GM04504 (cell line): ENCODE results near the gene DENND1A.
A peak's percentile ranks its signal among the peaks of the same experiment; 100 is the strongest.
"Not testable (repeated sequence)": the region's sequence is repeated elsewhere in the genome, so short reads cannot be mapped to it uniquely, and the experiment has no call there.

Source experiments
- DNase-seq: peaks from one replicate; pipeline ENCODE4 v3.0.0-alpha.2; 2012; ENCODE audit warnings: low read depth

The DENND1A gene

DNA sequence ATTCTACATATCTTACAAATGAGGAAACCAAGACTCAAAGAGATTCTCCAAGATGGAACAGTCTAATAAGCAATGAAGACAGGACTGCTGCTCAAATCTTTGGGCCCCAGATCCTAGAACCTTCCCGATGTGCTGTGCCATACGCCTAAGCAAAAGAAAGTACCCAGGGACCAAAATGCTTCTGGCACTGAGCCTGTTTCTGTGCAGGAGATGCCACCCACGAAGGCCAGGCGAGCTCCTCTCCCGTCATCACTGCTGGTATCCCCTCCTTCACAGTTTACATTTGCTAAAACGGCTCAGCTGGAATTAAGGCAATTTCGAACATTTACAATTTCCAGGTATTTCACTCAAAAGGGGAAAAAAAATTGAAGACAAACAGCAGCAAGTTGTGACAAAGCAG, 277.5 kb downstream of the DENND1A start:
- DNase-seq = no peak

DNA sequence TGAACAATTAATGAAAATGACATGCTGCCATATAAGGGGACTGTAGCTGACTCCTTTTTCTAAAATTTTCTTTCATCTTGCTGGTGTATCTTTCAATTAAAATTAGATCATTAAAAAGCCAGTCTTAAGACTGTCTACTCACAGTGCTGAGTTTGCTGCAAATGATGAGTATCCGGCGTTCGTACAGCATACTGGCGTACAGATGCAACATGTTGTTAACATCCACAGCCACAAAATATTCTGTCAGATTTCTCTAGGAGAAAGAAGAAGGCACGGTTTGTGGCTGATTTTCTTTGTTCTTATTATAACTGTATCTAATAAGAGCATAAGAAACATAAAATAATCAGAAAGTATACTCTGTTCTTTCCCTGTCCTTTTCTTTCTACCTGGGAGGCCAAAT, 278.1 kb downstream of the DENND1A start:
- DNase-seq = no peak

DNA sequence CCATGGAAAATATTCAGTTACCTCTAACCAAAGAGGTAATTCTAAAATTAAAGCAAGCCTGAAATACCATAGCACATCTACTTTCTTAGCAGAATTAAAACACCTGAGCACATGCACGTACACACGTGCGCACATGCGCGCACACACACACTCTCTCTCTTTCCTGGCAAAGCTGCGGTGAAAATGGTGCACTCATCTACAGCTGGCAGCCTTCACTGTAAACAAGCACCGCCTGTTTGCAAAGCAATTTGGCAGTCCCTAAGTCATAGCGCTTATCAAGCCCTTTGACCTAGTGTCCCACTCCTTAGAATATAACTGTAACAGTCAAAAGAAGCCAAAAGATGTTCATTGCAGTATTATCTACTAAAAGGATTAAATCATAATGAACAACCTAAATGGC, 278.7 kb downstream of the DENND1A start:
- DNase-seq = no peak

DNA sequence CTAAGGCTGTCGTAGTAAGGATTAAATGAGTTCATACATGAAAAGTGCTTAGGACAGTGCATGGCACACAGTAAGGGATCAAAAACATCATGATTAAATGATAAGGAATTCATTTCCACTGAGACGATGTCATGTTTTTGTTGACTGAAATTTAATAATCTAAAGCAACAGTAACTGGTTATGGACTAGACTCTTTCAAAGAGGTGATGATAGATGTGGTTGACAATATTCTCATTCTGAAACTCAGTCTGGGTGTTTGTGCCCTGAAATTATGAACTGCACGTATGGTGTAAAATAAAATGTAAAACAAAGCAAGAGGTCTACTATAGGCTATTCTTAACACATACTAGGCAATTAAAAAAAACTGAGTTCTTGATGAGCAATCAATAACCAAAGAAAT, 280.0 kb downstream of the DENND1A start:
- DNase-seq = no peak

DNA sequence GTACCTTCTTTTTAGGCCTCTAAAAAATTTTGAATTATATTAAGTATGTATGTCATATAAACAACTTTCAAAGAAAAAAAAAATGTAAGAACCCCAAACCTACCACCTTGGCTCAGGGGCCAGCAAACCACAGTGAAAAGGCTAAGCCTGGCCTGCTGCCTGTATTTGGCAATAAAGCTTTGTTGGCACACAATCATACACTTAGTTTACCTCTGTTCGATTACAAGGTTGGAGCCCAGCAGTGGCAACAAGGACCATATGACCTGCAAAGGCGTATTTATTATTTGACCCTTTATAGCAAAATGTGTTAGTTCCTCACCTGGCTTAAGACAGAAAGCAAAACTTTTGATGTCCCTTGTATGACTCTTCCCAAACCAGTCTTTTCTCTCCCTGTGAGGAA, 282.8 kb downstream of the DENND1A start:
- DNase-seq = no peak

DNA sequence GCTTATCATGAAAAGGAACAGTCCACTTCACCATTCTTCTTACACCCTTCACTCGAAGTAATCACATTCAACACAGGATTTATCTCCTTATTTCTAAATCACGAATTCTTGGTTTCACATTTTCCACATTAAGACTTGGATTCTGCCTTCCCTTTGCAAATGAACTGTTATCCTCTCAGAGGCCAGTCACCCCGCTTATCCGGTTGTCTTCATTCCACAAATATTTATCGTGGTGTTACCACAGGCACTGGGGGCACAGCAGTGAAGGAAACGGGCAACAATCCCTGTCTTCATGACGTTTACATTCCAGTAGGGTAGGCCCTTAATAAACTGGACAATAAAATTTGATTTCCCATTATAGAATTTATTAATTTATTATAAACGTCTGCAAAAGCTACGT, 284.2 kb downstream of the DENND1A start:
- DNase-seq = no peak

DNA sequence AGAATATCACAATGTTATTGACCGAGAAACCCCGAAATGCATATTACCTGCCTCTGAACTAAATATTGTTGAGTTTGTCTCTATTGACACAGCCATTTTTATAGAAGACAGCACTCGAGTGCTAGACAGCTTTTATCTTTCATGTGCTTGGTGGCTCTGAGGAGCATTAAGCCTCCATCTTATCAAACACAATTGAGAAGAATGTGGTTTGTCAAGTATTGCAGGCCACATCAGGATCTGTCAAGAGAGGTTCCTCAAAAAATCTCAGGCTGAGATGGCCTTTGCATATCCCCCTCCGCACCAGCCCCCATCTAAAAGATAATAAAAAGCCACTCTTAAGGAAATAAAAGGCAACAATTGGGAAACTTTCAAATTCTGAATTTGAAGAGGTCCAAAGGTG, 284.8 kb downstream of the DENND1A start:
- DNase-seq = no peak

DNA sequence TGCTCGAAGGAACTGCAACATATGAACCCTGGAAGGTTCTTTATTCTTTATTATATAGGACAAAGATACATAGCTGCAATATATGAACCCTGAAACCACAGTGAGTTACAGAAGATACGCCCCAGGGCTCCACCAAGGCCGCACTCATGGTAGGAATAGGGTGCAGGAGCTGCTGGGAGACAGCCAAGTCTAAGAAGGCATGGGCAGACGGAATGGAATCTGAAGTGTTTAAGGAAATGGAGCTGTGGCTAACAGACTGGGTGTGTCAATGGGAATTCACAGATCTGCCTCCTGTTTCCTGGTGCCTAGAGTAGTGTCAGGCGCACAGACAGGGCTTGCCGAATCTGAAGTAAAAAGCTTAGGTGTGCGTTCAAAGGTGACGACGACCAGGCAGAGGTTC, 286.4 kb downstream of the DENND1A start:
- no peak for DNase-seq

DNA sequence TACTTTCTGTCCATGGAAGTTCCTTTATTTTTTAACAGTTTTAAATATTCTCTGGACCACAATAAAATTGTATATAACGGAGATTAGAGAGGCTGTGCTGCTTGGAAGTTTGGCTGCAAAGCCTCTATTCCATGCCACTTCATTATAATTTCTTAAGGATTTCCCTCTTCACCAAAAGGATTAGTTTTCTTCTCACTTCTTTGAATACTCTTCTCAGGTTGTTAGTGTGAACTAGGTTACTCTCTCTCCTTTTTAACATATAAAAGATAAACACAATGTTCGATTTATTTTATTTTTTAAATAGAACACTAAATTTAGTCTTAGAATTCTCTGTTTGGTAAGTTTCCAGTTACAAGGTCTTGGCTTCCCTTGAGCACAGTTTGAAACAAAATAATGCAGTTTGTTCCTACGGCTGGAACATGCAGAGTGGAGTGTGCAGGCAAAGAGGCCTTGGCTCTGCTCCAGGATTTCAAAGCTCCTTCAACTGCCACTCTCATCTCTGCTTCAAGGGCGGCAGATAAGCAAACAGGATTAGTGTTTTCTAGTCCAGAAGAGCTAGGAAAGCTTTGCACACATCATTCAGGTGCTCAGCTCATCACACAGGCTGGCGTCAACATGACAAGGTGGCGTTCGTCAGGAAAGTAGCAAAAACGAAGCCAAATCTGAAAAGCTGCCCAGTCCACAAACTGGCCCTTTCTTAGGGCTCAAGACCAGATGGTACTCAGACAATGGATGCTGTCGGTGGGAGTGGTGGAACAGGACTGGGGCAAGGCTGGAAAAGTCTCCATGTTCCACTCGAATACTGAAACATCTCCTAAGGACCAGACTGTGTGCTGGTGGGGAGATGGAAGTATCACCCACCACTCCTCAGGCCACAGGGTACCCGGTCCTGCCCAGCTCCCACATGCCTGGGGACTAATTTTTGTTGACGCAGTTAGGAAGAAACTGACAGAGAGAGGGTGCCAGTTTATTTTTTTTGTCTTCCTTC, 287.3 kb downstream of the DENND1A start:
- DNase-seq = no peak

DNA sequence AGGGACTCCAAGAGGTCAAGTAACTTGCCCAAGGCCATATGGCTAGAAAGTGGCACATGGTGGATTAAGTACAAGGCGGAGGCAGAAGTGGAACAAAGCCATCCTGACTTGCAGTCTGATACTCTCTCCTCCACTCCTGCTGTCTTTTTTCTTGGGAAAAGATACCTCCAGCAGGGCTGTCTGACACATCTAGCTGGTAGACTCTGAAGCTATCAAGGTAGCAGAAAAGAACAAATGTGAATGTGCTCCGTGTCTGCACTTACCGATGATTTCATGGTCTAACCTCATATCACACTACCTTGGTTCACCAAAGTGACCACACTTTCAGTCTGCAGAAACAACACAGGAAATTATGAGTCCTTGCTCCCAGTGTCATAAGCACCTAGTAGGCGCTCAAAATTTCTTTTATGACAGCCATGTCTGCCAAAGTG, 289.1 kb downstream of the DENND1A start:
- no peak for DNase-seq

DNA sequence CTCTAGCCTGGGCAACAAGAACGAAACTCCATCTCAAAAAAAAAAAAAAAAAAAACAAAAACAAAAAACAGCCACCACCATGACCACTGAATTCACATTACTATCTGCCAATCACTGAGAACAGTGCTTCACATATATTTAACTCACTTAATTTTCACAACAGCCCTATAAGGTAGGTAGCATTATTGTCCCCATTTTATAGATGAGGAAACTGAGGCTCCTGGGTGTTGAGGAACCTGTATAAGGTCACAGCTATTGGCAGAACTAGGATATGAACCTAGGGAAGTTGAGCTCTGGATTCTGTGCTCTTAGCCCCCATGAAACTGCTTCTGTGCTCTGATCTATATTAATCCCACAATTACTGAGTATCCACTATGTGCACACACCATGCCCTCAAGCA, 290.2 kb downstream of the DENND1A start:
- no peak for DNase-seq

DNA sequence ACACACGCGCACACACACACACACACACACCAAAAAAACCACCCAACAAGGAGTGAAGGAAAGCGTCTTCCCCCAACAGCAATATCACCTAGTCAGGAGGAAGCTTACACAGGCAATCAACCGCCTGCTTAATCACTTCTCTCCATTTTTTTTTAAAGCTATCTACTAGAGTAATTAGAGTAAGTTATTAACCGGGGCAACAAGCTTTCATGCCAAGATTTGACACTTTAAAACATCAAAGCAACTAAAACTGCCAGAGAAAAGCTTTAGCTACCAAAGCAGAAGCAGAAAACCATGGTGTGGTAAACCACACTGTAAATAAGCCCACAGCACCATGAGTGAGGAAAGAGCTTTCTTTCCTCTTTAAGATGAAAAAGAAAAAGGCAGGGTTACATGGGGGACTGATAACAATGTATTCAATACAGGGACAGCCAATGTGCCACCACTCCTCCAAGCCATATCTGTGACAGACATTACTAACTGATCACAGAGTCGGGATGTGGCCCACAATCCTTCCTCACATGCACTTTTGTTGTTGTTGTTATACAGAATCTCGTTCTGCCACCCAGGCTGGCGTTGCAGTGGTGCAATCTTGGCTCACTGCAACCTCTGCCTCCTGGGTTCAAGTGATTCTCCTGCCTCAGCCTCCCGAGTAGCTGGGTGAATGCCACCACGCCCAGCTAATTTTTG, 291.8 kb downstream of the DENND1A start:
- DNase-seq = no peak

DNA sequence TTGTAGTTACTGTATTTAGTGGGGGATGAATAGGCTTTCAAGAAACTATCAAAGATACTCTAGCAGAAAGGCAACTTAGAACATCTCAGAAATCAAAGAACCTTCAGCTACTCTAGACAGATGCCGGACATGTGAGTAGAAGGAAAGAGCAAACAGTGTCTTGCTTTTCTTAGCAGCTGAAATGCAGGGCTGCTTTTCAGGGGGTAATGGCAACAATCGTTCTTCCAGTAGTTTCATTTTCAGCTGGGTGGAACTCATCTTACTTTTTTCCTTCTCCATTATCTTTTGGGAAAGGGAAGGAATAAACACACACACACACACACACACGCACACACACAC, 292.4 kb downstream of the DENND1A start:
- DNase-seq = peak; percentile 15

DNA sequence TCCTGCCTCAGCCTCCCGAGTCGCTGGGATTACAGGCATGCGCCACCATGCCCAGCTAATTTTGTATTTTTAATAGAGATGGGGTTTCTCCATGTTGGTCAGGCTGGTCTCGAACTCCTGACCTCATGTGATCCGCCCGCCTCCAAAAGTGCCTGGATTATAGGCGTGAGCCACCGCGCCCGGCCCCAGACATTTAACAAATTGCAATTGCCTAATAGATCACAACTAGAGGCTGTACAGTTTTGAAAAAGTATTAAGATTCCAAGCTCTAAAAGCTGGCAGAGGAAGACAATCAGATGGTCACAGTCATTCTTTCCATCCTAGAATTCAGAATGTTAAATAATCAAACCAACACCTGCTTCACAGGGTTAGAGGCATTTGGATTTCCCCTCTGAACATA, 293.1 kb downstream of the DENND1A start:
- not testable (repeated sequence) for DNase-seq

DNA sequence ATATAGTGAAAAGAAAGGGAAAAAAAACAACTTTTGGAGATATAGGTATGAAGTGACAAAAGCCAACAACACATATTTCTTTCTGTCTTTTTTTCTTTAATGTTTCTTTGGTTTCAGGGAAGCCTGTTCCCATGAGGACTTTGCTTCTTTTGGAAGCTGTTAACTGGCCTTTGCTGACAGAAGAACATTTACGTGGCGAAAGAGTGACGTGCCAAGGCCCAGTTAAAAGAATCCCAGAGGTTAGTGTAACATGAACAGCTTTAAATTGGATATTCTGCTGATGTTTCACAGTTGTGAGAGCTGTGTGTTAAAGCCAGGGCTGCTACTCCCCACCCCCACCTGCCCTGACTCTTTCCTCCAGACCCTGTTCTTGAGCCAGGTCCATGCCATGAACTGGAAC, 298.1 kb downstream of the DENND1A start:
- no peak for DNase-seq

DNA sequence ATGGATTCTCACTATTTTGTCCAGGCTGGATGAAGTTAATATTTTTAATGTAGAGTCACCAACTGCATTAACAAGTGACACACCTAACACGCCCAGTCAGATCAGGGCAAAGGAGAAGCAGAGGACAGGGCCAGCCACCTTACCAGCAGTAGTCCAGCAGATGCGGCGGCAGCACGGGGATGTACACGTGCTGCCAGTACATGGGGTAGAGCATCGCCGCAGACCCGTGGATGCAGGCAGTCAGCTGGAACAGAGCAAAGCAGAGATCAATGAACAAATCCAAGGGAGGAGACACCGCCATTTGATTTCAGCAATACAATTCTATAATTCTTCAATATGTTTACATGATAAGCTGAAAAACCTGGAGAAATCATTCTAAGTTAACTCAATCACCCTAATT, 299.7 kb downstream of the DENND1A start:
- no peak for DNase-seq

DNA sequence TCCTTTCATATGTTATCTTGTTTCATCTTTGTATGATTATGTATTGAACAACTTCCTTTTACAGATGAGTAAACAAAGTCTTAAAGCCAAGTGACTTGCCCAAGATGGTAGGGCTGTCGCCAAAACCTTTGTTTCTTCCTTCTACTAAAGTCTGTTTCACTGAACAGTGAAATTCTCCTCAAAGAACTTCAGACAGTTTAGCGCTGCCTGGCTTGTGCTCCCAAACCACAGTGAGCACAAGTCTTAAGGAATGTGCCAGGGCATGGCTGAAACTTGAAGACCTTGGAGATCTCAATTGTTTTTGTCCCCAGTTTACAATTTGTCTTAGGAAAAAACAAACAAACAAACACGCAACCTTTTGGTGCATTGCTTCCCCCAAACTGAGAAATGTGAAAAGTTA, 300.4 kb downstream of the DENND1A start:
- DNase-seq = no peak

DNA sequence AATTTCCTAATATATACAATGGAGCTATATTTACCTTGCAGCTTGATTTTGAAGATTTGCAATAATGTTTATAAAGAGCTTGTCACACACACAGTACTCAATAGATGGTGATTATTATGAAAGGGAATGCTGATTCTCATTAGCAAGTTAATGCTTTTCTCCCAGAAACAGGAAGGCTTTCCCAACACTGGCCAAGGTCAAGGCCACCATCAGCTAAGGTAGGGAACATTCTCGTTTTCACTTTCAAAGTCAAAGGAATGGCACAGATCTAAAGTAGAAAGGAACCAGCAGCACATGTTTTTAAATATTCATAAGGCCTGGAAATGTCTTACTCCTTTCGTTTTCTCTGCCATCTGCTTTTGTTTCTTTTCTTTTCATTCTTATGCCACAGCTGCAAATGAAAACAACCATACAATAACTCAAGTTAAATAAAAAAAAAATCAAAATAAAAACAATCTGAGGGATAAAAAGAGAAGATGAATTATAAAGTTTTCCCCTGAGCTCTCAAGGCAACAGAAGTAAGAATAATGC, 307.1 kb downstream of the DENND1A start:
- no peak for DNase-seq

DNA sequence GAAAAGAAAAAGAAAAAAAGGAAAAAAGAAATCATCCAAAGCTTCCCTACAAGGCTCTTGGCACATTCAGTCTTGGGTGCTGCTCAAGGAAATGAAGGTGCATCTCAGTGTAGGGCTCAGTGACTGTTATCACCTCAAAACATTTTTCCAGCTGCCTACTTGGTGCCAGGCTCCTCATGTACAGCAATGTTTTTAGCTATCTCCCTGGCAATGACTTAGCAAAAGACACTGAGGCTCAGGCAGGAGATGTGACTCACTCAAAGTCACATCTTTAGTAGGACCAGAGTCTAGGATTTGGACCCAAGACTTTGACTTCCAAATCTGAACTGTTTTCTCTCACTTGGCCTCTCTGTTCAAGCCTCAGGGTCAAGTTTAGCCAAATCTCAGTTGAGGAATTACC, 309.7 kb downstream of the DENND1A start:
- DNase-seq = no peak

DNA sequence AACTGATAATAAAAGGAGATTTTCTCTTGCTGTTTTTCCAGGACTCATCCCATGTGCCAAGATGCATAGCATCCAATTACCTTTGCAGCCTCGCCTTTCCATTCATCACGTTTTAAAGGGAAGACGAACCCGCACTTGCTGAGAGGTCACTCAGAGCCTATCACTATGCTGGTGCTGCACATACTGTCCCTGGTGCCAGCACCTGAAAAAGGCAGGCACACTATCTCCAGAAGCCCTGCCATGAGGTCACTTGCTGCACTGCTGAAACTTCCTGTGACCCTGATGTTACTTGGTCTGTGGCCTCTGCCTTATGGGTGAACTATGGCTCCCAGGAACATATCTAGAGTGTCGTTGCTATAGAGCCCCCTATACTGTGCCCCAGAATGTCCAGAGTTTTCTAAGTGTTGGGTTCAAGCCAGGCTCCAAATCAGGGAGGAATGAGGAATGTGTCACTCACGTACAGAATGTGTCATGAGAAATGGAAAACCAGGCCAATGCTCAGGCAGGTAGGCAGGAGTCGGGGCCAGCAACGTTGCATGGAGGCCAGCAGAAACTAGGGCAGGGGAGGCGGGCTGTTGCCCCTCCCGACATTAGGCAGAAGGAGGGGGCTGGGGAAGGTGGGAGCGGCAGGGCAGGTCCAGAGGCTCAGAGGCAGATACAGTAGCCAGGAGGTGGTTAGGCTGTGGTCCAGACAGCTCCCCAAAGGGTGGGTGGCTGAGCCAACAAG, 311.8 kb downstream of the DENND1A start:
- no peak for DNase-seq

DNA sequence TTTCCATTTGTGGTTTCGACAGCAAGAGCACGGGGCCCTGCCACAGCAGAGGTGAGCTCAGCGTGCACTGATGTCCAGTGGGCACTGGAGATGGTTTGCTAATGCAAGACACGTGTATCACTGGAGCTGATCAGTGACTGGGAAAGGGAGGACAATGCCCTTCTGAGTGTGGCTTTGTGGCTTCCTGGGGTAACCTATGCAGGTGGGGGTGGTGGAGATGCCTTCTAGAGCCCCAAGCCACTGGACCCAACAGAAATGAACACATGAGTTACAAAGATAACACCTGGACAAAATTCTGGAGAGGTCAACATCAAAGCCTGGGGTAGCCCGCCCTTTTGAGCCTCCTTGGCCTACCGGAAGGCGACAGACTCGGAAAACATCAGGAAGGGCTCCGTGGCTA, 312.6 kb downstream of the DENND1A start:
- DNase-seq = no peak

DNA sequence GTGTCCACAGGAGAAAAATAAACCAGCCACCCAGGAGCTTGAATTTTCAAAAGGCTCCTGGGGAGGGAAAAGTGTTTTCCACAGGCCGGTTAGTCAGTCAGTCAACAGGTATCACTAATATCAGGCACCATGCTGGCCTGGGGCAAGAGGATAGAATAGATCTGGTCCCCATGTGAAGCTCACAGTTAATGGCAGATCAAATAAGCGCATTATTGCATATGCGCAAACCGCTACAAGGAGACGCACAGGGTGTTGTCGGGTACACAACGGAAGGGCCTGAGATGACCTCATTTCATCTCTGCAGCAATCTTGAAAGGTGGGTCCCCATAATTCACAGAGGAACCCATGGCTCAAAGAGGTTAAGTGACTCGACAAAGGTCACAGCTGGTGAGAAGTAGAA, 313.2 kb downstream of the DENND1A start:
- no peak for DNase-seq

DNA sequence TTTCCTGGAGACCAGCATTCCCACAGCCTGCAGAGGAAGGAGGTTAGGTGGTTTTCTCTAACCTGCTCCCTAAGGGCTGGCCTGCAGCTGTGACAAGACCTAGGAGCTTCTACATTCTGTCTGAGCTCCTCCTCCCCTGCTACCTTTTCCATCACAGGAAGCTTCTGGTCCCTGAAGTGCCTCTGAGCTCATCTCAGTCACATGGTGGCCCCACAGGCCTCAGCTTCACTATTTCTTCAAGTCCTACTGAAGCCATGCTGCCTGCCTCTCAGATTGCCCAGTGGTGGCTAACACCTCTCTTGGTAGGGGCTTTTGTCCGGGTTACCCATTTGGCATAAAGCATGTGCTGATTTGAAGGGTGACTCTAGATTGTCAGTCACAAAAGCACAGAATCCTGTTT, 314.5 kb downstream of the DENND1A start:
- DNase-seq = no peak
